ENCODE measurements around the gene TIMM29.

- TF ChIP-seq CTCF (IDR thresholded peaks at IDR 0.05; ENCODE audit: poor library complexity, severe bottlenecking) = no peak
- TF ChIP-seq EP300 (conservative IDR thresholded peaks at IDR 0.05; ENCODE audit: poor library complexity, severe bottlenecking) = no peak
Measured at GRCh38 chr19:10921910-10922637, 6.5 kb upstream of the TIMM29 start.

Measured in neural cell (in vitro differentiated cells).